Stimulated activated CD8-positive, alpha-beta memory T cell treated with anti-CD3 and anti-CD28 coated beads, Interleukin-4, amount 100 ng/mL, for 1 hour (primary cell): ENCODE measurements around the gene EMP1.

ENCODE experiments used
- DNase-seq, 2 donors: peaks; one replicate each; pipeline ENCODE4 v3.0.0-alpha.2; 2020; ENCODE audit warnings: low read depth in 2 of 2, low spot score in 1 of 2

EMP1 gene

GRCh38 chr12:13171921-13172859 lies 24.3 kb upstream of the EMP1 start:
- no peak for DNase-seq

GRCh38 chr12:13173012-13173932 lies 23.3 kb upstream of the EMP1 start:
- no peak for DNase-seq

- DNase-seq: no peak
Measured at GRCh38 chr12:13175499-13175898, 21.0 kb upstream of the EMP1 start.

GRCh38 chr12:13176256-13176655 lies 20.3 kb upstream of the EMP1 start:
- DNase-seq: no peak

- no peak for DNase-seq
Measured at GRCh38 chr12:13177373-13177772, 19.2 kb upstream of the EMP1 start.

- DNase-seq: no peak
Measured at GRCh38 chr12:13177906-13178305, 18.6 kb upstream of the EMP1 start.

GRCh38 chr12:13178568-13179210 lies 17.8 kb upstream of the EMP1 start:
- DNase-seq: no peak

- DNase-seq: peak; percentile 8 to 21
Measured at GRCh38 chr12:13179211-13180074, 17.1 kb upstream of the EMP1 start.

- DNase-seq: no peak
Measured at GRCh38 chr12:13181375-13182070, 15.0 kb upstream of the EMP1 start.

GRCh38 chr12:13182881-13183280 lies 13.6 kb upstream of the EMP1 start:
- DNase-seq: no peak

GRCh38 chr12:13183620-13184019 lies 12.9 kb upstream of the EMP1 start:
- no peak for DNase-seq

- DNase-seq: no peak
Measured at GRCh38 chr12:13186302-13186701, 10.2 kb upstream of the EMP1 start.

- DNase-seq: no peak
Measured at GRCh38 chr12:13187399-13187798, 9.1 kb upstream of the EMP1 start.

GRCh38 chr12:13189264-13189663 lies 7.3 kb upstream of the EMP1 start:
- DNase-seq: no peak

- DNase-seq: no peak
Measured at GRCh38 chr12:13190275-13190674, 6.3 kb upstream of the EMP1 start.

GRCh38 chr12:13192719-13193118 lies 3.8 kb upstream of the EMP1 start:
- DNase-seq: no peak

GRCh38 chr12:13193505-13194231 lies 2.9 kb upstream of the EMP1 start:
- no peak for DNase-seq

GRCh38 chr12:13194401-13195110 lies 2.0 kb upstream of the EMP1 start:
- DNase-seq: no peak

- no peak for DNase-seq
Measured at GRCh38 chr12:13195250-13195649, 1.3 kb upstream of the EMP1 start.
